Cerebellar cortex (tissue), 1 donor: ENCODE measurements around the gene EIF5.
A peak's percentile ranks its signal among the peaks of the same experiment; 100 is the strongest.
"Not testable (repeated sequence)": the region's sequence is repeated elsewhere in the genome, so short reads cannot be mapped to it uniquely, and the experiment has no call there.

Source experiments
- DNase-seq: peaks from one replicate; pipeline ENCODE4 v3.0.0-alpha.2; 2015; ENCODE audit warnings: low spot score

EIF5 gene

GRCh38 chr14:103336191-103336590, 2.2 kb downstream of the EIF5 start:
- DNase-seq: no peak

- DNase-seq: no peak
Observed at GRCh38 chr14:103337794-103338193, 3.8 kb downstream of the EIF5 start.

- DNase-seq: no peak
Observed at GRCh38 chr14:103339561-103339960, 5.5 kb downstream of the EIF5 start.

- no peak for DNase-seq
Observed at GRCh38 chr14:103340480-103341212, 6.6 kb downstream of the EIF5 start.

GRCh38 chr14:103341250-103342129, 7.5 kb downstream of the EIF5 start:
- DNase-seq: no peak

GRCh38 chr14:103343164-103343879, 9.3 kb downstream of the EIF5 start:
- peak; percentile 26 for DNase-seq

GRCh38 chr14:103343905-103344797, 10.1 kb downstream of the EIF5 start:
- DNase-seq: no peak

- no peak for DNase-seq
Observed at GRCh38 chr14:103346286-103346685, 12.2 kb downstream of the EIF5 start.

GRCh38 chr14:103347091-103347815, 13.2 kb downstream of the EIF5 start:
- peak; percentile 22 for DNase-seq

GRCh38 chr14:103348154-103348553, 14.1 kb downstream of the EIF5 start:
- no peak for DNase-seq

GRCh38 chr14:103349982-103350381, 15.9 kb downstream of the EIF5 start:
- no peak for DNase-seq

GRCh38 chr14:103353362-103353761, 19.3 kb downstream of the EIF5 start:
- no peak for DNase-seq

GRCh38 chr14:103354141-103354540, 20.1 kb downstream of the EIF5 start:
- no peak for DNase-seq

GRCh38 chr14:103356024-103356682, 22.1 kb downstream of the EIF5 start:
- DNase-seq: no peak

GRCh38 chr14:103357552-103357951, 23.5 kb downstream of the EIF5 start:
- not testable (repeated sequence) for DNase-seq

GRCh38 chr14:103360548-103360947, 26.5 kb downstream of the EIF5 start:
- DNase-seq: no peak

GRCh38 chr14:103361867-103362266, 27.8 kb downstream of the EIF5 start:
- DNase-seq: no peak

GRCh38 chr14:103362780-103363179, 28.7 kb downstream of the EIF5 start:
- DNase-seq: no peak

GRCh38 chr14:103366741-103367140, 32.7 kb downstream of the EIF5 start:
- no peak for DNase-seq

- no peak for DNase-seq
Observed at GRCh38 chr14:103367995-103368394, 34.0 kb downstream of the EIF5 start.
